Measurements from ENCODE around the gene HCFC1.

Gene HCFC1

DNA sequence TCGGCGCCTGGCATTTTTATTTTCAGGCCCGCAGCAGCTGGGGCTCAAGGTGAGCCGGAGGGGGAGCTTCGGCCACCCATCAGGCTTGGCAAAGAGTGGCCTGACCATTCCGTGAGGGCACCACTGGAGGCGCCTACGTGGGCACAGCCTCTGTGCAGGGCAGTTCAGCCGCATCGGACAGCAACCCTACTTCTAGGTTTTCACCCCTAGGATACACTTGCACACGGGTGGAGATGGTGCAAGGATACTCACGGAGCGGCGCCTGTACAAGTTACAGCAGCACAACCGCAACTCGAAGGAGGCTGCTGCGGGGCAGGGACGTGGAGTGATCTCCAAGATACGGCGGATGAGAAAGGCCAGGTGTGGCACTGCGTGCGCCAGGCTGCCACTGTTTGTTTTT is 10.8 kb downstream of the HCFC1 start:
- Histone ChIP-seq H4K20me1 (ENCODE audit: insufficient read depth, low read length) (peaks cover 83% of the 10 kb centered on the region), H3K9me3 (ENCODE audit: insufficient read depth, low read length, severe bottlenecking) (no peaks in the 10 kb centered on the region), H3K4me1 (ENCODE audit: insufficient read depth, low read length) (0 out of 2 replicates have a peak, but pooled peaks cover 1% of the 10 kb centered on the region), H3K27ac (ENCODE audit: low read length) (no peak overlapping the region), H2AFZ (ENCODE audit: low read depth, low read length) (no peak overlapping the region), H3K4me3 (ENCODE audit: low read depth in 1 of 2, low read length in 2 of 2) (no peak overlapping the region), H3K9ac (ENCODE audit: low read depth, low read length) (no peak overlapping the region), H3K27me3 (ENCODE audit: insufficient read depth, low read length, poor library complexity) (no peaks in the 10 kb centered on the region), H3K79me2 (ENCODE audit: insufficient read depth, low read length) (peaks cover 84% of the 10 kb centered on the region), H3K4me2 (ENCODE audit: insufficient read depth, low read length) (no peak overlapping the region), H3K36me3 (ENCODE audit: insufficient read depth, low read length) (peaks cover 100% of the 10 kb centered on the region)
- no peak for TF ChIP-seq EZH2 (IDR thresholded peaks at IDR 0.05; ENCODE audit: borderline replicate concordance, low read depth, low read length, severe bottlenecking)
- TF ChIP-seq, protein P1, sequence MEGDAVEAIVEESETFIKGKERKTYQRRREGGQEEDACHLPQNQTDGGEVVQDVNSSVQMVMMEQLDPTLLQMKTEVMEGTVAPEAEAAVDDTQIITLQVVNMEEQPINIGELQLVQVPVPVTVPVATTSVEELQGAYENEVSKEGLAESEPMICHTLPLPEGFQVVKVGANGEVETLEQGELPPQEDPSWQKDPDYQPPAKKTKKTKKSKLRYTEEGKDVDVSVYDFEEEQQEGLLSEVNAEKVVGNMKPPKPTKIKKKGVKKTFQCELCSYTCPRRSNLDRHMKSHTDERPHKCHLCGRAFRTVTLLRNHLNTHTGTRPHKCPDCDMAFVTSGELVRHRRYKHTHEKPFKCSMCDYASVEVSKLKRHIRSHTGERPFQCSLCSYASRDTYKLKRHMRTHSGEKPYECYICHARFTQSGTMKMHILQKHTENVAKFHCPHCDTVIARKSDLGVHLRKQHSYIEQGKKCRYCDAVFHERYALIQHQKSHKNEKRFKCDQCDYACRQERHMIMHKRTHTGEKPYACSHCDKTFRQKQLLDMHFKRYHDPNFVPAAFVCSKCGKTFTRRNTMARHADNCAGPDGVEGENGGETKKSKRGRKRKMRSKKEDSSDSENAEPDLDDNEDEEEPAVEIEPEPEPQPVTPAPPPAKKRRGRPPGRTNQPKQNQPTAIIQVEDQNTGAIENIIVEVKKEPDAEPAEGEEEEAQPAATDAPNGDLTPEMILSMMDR (IDR thresholded peaks at IDR 0.05; ENCODE audit: borderline replicate concordance, extremely low read depth, low read length, poor library complexity, severe bottlenecking) = no peak
- ATAC-seq (ENCODE audit: insufficient read depth, low read depth) (no peak), DNase-seq (no peak)

DNA sequence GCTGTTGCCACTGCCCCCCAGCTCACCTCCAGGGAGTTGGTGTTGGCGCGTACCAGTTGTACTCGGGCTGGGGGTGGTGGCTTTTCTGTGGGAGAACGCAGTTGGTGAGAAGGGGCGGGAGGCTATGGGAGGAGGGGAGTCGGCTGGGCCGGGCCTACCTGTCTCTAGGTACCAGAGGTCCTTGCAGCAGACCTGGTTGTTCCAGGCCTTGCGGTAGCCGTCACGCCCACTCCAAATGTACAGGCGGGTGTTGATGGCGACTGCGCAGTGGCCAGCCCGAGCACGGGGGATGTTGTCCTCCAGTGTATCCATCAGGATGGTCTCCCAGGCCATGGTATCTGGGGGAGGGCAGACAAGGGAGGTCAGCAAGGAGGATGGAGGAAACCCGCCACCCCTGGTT is 11.5 kb downstream of the HCFC1 start:
- Histone ChIP-seq H3K9ac (ENCODE audit: low read depth, low read length) (no peak overlapping the region), H3K36me3 (ENCODE audit: insufficient read depth, low read length) (peaks cover 100% of the 10 kb centered on the region), H3K27me3 (ENCODE audit: insufficient read depth, low read length, poor library complexity) (no peaks in the 10 kb centered on the region), H3K4me1 (ENCODE audit: insufficient read depth, low read length) (no peaks in the 10 kb centered on the region), H4K20me1 (ENCODE audit: insufficient read depth, low read length) (peaks cover 83% of the 10 kb centered on the region), H3K4me3 (ENCODE audit: low read depth in 1 of 2, low read length in 2 of 2) (no peak overlapping the region), H3K4me2 (ENCODE audit: insufficient read depth, low read length) (no peak overlapping the region), H2AFZ (ENCODE audit: low read depth, low read length) (no peak overlapping the region), H3K27ac (ENCODE audit: low read length) (no peak overlapping the region), H3K9me3 (ENCODE audit: insufficient read depth, low read length, severe bottlenecking) (no peaks in the 10 kb centered on the region), H3K79me2 (ENCODE audit: insufficient read depth, low read length) (peaks cover 82% of the 10 kb centered on the region)
- ATAC-seq (ENCODE audit: insufficient read depth, low read depth) = no peak
- no peak for TF ChIP-seq EZH2 (IDR thresholded peaks at IDR 0.05; ENCODE audit: borderline replicate concordance, low read depth, low read length, severe bottlenecking)
- TF ChIP-seq, protein P1 (IDR thresholded peaks at IDR 0.05; ENCODE audit: borderline replicate concordance, extremely low read depth, low read length, poor library complexity, severe bottlenecking) = no peak
- DNase-seq = no peak

DNA sequence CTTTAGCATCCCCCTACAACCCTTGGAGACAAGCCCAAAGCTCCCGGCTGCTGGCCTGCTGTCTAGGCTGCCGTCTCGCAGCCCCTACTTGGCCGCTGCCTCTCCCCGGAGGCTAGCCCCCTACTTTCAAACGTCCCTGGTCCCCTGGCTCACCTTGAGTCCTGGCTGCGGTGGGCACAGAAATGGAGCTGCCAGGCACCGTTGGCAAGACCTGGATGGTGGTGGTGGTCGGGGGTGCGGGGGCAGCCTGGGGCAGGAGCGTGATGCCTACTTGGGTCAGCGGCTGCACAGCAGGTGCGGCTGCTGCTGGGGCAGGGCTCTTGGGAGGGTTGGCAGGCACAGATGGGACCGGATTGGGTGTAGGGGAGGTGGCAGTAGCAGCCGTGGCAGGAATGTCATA is 12.0 kb downstream of the HCFC1 start:
- no peaks in the 10 kb centered on the region for H3K4me1 ChIP-seq (ENCODE audit: insufficient read depth, low read length)
- H3K36me3 ChIP-seq (ENCODE audit: insufficient read depth, low read length) = peaks cover 100% of the 10 kb centered on the region

More for the DNA sequence above, 12.0 kb downstream of the HCFC1 start:
- Histone ChIP-seq H3K4me3 (ENCODE audit: low read depth in 1 of 2, low read length in 2 of 2) (no peak overlapping the region), H3K9ac (ENCODE audit: low read depth, low read length) (no peak overlapping the region), H3K9me3 (ENCODE audit: insufficient read depth, low read length, severe bottlenecking) (no peaks in the 10 kb centered on the region), H2AFZ (ENCODE audit: low read depth, low read length) (no peak overlapping the region), H3K27ac (ENCODE audit: low read length) (no peak overlapping the region), H3K4me2 (ENCODE audit: insufficient read depth, low read length) (no peak overlapping the region), H3K27me3 (ENCODE audit: insufficient read depth, low read length, poor library complexity) (no peaks in the 10 kb centered on the region), H3K79me2 (ENCODE audit: insufficient read depth, low read length) (peaks cover 79% of the 10 kb centered on the region), H4K20me1 (ENCODE audit: insufficient read depth, low read length) (peaks cover 83% of the 10 kb centered on the region)
- DNase-seq = no peak
- ATAC-seq (ENCODE audit: insufficient read depth, low read depth) = no peak
- no peak for TF ChIP-seq EZH2 (IDR thresholded peaks at IDR 0.05; ENCODE audit: borderline replicate concordance, low read depth, low read length, severe bottlenecking)
- TF ChIP-seq, protein P1 (IDR thresholded peaks at IDR 0.05; ENCODE audit: borderline replicate concordance, extremely low read depth, low read length, poor library complexity, severe bottlenecking) = no peak
